Stimulated activated CD4-positive, alpha-beta T cell treated with anti-CD3 and anti-CD28 coated beads, Interleukin-12 subunit alpha, Interleukin-12 subunit beta, amount 100 ng/mL, for 4 hours (primary cell): ENCODE measurements around the gene BAIAP2.
A peak's percentile ranks its signal among the peaks of the same experiment; 100 is the strongest.
"Not testable (repeated sequence)": the region's sequence is repeated elsewhere in the genome, so short reads cannot be mapped to it uniquely, and the experiment has no call there.

Source experiments
- DNase-seq: peaks from one replicate; pipeline ENCODE4 v3.0.0-alpha.2; 2020

Gene BAIAP2

GRCh38 chr17:81022344-81022676, 12.6 kb upstream of the BAIAP2 start:
- no peak for DNase-seq

GRCh38 chr17:81025065-81025740, 9.7 kb upstream of the BAIAP2 start:
- no peak for DNase-seq

GRCh38 chr17:81025741-81026129, 9.2 kb upstream of the BAIAP2 start:
- DNase-seq, result no peak

- DNase-seq, result no peak
These were observed 8.5 kb upstream of the BAIAP2 start for GRCh38 chr17:81026266-81027036.

- DNase-seq, result no peak
These were observed 7.9 kb upstream of the BAIAP2 start for GRCh38 chr17:81027038-81027437.

- peak; percentile 39 for DNase-seq
These were observed 7.1 kb upstream of the BAIAP2 start for GRCh38 chr17:81027591-81028505.

GRCh38 chr17:81028506-81028858, 6.5 kb upstream of the BAIAP2 start:
- DNase-seq, result no peak

- DNase-seq, result no peak
These were observed 5.1 kb upstream of the BAIAP2 start for GRCh38 chr17:81029859-81030258.

- not testable (repeated sequence) for DNase-seq
These were observed 4.6 kb upstream of the BAIAP2 start for GRCh38 chr17:81030312-81030711.

- DNase-seq, result no peak
These were observed 4.0 kb upstream of the BAIAP2 start for GRCh38 chr17:81030741-81031565.

- no peak for DNase-seq
These were observed 3.1 kb upstream of the BAIAP2 start for GRCh38 chr17:81031566-81032550.

- no peak for DNase-seq
These were observed 2.1 kb upstream of the BAIAP2 start for GRCh38 chr17:81032641-81033480.

GRCh38 chr17:81033535-81034167, 1.3 kb upstream of the BAIAP2 start:
- no peak for DNase-seq

- no peak for DNase-seq
These were observed 678 bp upstream of the BAIAP2 start for GRCh38 chr17:81034168-81034777.

GRCh38 chr17:81035521-81036196, 708 bp downstream of the BAIAP2 start:
- peak; percentile 12 for DNase-seq

GRCh38 chr17:81036197-81036941, 1.4 kb downstream of the BAIAP2 start:
- DNase-seq, result no peak

GRCh38 chr17:81037026-81037797, 2.3 kb downstream of the BAIAP2 start:
- DNase-seq, result no peak
